Activated T-helper 1 cell treated with anti-CD3 and anti-CD28 coated beads, Interleukin-2, amount 50 U/mL, for 16 hours (primary cell): ENCODE data around the gene CES4A.
"Not testable (repeated sequence)": the region's sequence is repeated elsewhere in the genome, so short reads cannot be mapped to it uniquely, and the experiment has no call there.

Source experiments
- DNase-seq, 2 donors: peaks; one replicate each; pipeline ENCODE4 v3.0.0-alpha.2; 2020; ENCODE audit warnings: low read depth in 1 of 2, low spot score in 1 of 2

Gene CES4A

DNA sequence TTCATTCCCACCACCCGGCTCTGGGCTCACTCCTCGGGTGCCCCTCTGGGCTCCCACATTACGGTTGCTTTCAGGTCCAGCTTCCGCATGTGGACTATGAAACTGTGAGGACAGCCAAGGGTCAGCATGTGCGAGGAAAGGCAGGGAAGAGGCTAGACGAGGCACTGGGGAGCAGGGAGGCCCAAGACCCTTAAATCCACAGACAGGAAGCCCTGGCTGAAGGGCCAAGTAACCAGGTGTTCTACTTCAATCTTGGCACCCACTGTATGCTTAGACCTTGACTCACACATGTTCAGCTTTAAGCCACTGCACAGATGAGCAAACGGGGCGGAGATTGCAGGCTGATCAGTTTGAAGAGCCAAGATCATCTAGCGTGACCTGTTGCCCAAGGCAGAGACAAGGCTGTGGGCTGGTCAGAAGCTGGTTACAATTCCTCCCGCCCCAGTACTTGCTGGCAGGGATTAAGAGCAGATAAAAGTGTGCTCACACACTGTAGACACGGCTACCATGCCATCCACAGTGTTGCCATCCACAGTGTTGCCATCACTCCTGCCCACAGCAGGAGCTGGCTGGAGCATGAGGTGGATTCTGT, at the start of gene CES4A:
Gene CES4A (plus strand): TSS at position 393 of the 592 bp plus-strand sequence. CDS start 184 bp downstream, at position 577.
- DNase-seq: no peak

DNA sequence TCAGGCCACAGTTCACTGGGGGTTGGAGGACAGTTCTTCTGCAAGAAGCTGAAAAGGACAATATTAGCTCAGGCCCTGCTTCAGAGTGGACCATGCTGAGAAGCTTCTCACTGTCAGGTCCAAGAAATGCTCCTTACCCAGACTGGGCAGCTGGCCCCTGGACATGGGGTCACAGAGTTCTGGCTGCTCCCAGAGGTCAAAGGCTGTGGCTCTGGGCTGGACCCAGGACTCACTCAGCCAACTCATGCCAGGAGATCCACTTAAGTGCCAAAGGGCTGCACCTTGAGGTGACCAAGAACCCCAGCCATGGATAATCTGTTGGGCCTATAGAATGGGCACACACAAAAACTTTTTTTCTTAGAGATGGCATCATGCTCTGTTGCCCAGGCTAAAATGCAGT, 49.0 kb upstream of the CES4A start:
- no peak for DNase-seq

GRCh38 chr16:66940236-66940635, 48.2 kb upstream of the CES4A start:
- no peak for DNase-seq

GRCh38 chr16:66942981-66943380, 45.4 kb upstream of the CES4A start:
- DNase-seq: no peak

GRCh38 chr16:66943426-66944053, 44.8 kb upstream of the CES4A start:
- no peak for DNase-seq

- DNase-seq: no peak
Observed at GRCh38 chr16:66944054-66944441, 44.3 kb upstream of the CES4A start.

- DNase-seq: not testable (repeated sequence)
Observed at GRCh38 chr16:66944971-66945370, 43.4 kb upstream of the CES4A start.

DNA sequence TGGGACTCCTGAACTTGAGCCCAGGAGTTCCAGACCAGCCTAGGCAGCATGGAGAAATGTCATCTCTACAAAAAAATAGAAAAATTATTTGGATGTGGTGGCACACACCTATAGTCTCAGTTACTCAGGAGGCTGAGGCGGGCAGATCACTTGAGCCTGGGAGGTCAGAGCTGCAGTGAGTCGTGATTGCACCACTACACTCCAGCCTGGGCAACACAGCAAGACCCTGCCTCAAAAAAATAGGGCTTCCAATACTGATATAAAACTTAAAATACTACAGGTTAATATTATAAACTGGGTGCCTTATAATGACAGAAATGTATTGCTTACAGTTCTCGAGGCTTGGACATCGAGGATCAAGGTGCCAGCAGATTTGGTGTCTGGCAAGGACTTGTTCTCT, 42.5 kb upstream of the CES4A start:
- no peak for DNase-seq

DNA sequence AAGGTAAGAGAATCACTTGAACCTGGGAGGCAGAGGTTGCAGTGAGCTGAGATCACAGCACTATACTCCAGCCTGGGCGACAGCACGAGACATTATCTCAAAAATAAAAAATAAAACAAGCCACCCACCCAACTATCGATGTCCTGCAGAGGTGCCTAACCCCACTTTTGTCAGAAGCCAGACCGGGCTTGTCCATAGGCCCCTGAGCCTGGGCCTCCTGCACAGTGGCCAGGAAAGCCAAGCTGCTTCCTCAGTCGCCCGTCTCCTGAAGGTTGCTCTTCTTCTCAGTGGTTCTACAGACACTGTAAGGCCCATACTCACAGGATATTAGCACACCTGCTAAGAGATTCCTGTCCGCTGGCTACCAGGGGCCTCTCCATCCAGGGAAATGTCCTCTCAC, 41.8 kb upstream of the CES4A start:
- DNase-seq: no peak

- no peak for DNase-seq
Observed at GRCh38 chr16:66946974-66947301, 41.5 kb upstream of the CES4A start.

GRCh38 chr16:66947302-66948065, 40.9 kb upstream of the CES4A start:
- peak; percentile 65 to 68 for DNase-seq

DNA sequence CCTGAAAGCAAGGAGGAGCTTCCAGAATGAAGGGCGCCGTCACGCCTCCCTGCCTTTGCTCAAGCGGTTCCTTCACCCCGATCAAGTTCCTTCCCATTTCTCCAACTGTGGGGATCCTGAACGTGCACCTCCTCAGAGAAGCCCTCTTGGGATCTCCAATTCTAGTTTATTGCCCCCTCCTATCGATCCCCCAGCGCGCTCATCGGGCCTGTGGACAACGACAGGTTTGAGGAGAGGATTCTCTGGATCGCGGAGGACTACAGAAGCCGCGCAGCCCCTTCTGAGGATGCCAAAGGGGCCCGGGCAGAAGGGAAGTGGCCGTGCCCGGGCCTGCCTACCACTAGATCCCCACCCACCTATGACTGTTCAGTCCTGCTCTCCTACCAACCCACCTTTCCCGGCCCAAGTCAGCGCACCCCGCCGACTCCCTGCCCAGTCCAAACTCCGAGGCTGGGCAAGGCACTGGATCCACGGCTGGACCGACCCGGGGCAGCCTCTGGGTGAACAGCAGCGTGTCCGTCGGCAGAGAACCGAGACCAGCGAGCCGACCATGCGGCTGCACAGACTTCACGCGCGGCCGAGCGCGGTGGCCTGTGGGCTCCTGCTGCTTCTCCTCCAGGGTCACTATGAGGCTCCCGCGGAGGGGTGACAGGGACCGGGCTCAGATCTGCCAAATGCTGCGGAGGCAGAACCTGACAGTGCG, 40.1 kb upstream of the CES4A start:
- no peak for DNase-seq

DNA sequence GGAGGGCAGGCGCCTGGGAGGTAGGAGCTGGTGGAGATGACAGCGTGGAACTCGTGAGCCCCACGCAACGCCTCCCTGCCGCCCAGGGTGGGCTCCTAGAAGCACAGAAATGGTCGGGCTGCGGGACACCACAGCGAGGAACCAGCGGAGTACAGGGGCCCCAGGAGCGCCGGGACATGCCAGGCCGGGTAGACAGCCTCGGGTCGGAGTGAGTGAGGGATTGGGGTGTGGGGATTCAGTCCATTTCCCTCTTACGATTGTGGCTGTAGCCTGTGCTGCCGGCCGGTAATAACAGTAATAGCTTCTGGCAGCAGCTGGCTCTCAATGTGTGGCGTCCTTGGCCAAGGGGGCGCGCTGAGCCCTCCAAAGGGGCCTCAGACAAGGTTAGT, 39.6 kb upstream of the CES4A start:
- no peak for DNase-seq

- DNase-seq: no peak
Observed at GRCh38 chr16:66949472-66949871, 38.9 kb upstream of the CES4A start.

- no peak for DNase-seq
Observed at GRCh38 chr16:66950437-66950836, 38.0 kb upstream of the CES4A start.

DNA sequence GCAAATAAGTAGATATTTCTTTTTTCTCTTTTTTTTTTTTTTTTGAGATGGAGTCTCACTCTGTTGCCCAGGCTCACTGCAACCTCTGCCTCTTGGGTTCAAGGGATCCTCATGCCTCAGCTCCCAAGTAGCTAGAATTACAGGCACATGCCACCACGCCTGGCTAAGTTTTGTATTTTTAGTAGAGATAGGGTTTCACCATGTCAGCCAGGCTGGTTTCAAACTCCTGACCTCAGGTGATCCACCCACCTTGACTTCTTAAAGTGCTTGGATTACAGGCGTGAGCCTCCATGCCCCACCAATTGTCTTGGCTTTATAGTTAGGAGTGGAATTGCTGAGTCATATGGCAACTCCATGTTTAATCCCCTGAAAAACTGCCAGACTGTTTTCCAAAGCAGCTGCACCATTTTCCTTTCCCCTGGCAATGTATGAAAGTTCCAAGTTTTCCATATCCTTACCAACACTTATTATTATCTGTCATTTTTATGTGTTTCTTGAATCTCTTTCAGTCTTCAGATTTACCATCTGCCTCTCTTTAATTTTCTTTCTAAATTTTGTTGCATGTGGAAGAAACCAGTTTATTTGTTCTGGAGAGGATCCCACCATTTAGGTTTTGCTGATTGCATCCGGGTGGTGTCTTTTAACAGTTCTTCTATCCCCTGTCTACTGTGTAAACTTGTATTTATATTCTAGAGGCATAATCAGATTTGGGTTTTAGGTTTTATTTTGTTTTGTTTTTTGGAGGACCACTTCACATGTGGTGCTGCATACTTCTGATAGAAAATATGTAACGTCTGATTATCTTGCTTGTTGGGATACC, 37.2 kb upstream of the CES4A start:
- DNase-seq: no peak

GRCh38 chr16:66952430-66953110, 35.8 kb upstream of the CES4A start:
- DNase-seq: no peak

- no peak for DNase-seq
Observed at GRCh38 chr16:66953462-66954096, 34.8 kb upstream of the CES4A start.

DNA sequence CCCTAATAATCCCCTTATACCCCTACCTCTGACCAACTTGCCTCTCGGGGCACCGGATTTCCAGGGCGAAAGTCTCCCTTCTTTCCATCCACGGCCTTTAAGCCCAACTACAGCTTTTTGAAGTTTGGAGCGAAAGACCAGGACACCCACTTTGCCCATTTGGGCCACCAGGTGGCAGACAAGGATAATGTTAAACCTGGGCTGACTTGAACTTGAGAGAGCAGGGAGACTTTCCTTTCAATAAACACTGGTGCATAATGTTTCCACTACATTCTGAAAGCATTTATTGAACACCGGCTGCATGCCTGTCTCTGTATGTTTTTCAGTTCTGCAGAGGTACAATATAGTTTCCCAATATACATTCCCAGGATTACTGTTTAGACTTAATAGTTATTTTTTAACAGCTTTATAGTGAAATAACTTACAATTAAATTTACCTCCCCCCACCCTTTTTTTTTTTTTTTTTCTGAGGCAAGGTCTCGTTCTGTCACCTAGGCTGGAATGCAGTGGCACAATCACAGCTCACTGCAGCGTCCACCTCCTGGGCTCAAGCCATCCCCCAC, 34.2 kb upstream of the CES4A start:
- peak; percentile 43 to 51 for DNase-seq
